Lower leg skin (tissue), 3 donors: ENCODE results near the gene TMCC3.

Source experiments
- CTCF ChIP-seq, 3 donors: fragments of 450-650 bp; IDR thresholded peaks; one replicate each; pipeline ENCODE4 v1.5.1; 2016; ENCODE audit warnings: antibody characterized with exemption in 3 of 3, mild to moderate bottlenecking in 3 of 3, moderate library complexity in 2 of 3
- POLR2A ChIP-seq, 2 donors: fragments of 450-650 bp; IDR thresholded peaks; one replicate each; pipeline ENCODE4 v1.6.1; 2016 to 2017; ENCODE audit warnings: antibody characterized with exemption in 2 of 2, mild to moderate bottlenecking in 1 of 2, moderate library complexity in 1 of 2

DNA sequence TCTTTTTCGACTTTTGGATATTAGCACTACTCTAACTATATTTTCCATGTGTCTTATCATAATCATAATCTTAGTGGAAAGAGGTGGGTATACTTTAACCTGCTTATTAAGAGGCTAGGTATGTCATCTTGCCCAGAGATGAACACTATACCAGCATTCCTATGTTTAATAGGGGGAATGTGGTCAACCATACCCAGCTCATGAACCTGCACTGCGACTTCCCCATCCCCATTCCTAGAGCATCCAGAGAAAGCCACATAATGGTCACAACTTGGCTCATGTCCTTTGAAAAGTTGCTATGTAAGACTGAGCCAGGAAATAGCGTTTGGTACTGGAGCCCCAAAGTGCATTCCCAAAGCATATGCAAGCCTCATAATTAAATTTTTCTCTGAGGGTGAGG is 55.2 kb downstream of the TMCC3 start:
- no peak for TF ChIP-seq CTCF (IDR thresholded peaks at IDR 0.05)
- no peak for TF ChIP-seq POLR2A (IDR thresholded peaks at IDR 0.05)
